NCI-H774 (cell line): ENCODE measurements around the gene GARIN1A.
"Not testable (repeated sequence)": the region's sequence is repeated elsewhere in the genome, so short reads cannot be mapped to it uniquely, and the experiment has no call there.

ENCODE experiments used
- DNase-seq: peaks from one replicate; lab custom pipeline; 2025; lab: John Stamatoyannopoulos, UW

The GARIN1A gene

DNA sequence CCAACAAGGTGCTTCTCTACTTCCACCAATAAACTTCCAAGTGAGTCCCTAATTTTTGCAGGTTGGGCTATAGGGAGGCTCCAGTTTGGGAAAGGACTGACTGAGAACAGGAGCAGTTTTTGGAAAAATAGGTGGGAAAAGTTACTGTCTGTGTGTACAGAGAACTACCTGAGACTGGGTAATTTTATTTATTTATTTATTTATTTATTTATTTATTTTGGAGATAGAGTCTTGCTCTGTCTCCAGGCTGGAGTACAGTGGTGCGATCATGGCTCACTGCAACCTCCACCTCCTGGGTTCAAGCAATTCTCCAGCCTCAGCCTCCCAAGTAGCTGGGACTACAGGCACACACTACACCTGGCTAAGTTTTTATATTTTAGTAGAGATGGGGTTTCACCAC is 11.2 kb downstream of the GARIN1A start:
- DNase-seq = not testable (repeated sequence)

- DNase-seq = not testable (repeated sequence)
These were observed 11.6 kb downstream of the GARIN1A start for GRCh38 chr7:128683738-128684137.

DNA sequence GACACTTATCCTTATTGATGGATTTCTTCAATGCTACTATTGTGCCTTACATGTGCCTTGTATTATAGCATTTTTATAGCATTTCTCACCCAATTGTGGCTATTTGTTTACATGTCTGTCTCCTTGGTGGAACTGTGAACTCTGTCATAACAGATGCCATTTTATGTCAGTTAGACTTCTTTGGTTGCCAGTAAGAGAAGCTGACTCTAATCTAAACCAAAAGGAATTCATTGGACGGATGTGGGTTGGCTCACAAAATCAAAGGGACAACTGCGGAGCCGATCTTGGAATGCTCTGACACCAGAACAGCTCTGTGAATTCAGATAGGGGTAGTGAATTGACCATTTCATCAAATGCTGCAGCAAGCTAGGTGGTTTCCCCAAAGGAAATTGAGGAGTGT is 15.0 kb downstream of the GARIN1A start:
- no peak for DNase-seq

- no peak for DNase-seq
These were observed 16.4 kb downstream of the GARIN1A start for GRCh38 chr7:128688492-128688891.

- not testable (repeated sequence) for DNase-seq
These were observed 17.3 kb downstream of the GARIN1A start for GRCh38 chr7:128689161-128689935.

- no peak for DNase-seq
These were observed 19.1 kb downstream of the GARIN1A start for GRCh38 chr7:128691227-128691626.

DNA sequence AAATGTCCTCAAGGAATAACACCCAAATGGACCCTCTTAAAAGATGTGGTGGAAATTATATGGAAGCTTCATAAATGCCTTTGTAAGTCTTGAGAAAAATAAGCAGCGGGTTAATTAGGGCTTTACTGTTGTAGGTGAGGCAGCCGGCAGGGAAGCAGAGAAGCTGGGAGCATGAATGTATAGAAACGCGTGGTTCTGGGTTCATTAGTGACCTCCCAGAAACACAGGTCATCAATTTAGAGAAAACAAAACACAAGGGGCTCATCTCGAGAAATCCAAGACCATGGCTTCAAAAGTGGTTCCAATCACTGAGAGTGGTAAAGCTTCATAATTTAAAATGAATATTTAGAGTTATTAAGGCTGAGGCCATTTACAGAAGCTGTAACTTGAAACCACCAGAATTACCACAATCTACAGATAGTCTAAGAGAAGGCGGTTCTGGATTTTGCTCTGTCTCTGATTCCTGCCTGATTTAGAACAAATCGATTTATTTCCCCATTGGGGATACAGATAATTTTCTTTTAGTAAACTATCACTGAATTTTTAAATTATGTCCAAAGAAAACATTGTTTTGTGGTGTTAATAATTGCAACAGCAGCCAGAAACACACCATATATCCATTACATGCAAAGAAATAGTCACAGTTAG is 20.7 kb downstream of the GARIN1A start:
- no peak for DNase-seq

DNA sequence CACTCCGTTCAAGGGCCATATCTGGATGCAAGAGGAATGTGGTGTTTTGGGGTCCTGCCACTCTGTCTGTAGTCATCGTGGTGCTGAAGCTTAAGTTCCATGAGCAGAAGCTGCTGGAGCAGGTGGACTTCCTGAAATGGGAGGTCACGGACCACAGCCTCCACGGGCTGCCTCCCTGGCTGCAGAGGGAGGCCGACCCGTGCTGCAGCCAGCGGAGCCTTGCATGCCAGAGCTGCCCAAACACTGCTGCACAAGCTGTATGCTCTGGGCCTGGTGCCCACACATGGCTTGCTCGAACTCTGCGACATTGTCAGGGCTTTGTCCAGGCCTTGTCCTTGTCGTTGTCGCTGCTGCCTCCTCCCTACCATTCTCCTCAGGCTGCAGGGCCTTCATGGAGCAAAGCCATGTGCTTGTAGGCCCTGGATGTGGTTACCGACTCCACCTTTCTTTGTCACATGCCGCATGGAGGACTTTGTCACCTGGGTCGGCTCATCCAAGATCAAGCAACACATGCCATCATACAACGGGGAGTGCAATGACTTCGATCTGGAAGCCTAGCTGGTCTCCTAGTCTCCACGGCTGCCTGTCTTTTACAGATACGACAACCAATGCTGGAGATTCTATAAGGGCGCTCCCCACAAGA is 21.4 kb downstream of the GARIN1A start:
- DNase-seq = no peak

DNA sequence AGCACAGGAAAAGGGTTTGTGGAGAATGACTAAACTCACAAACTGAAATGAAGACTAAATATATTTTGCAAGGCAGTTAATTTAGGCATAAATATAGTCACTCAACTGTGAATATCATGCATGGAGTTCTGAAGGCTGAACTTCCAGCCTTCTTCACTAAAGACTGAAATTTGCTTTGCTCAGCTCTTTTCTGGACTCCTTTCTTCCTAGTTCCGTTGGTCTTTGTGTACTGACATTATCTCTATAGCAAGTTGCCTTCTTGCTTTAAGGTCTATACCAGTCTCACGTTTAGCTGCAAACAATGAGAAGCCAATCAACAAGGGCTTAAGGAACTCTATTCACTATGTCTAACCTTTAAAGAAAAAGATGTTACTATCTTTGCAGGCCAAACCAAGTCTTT is 22.6 kb downstream of the GARIN1A start:
- no peak for DNase-seq

GRCh38 chr7:128697302-128697905 is 25.3 kb downstream of the GARIN1A start:
- no peak for DNase-seq

DNA sequence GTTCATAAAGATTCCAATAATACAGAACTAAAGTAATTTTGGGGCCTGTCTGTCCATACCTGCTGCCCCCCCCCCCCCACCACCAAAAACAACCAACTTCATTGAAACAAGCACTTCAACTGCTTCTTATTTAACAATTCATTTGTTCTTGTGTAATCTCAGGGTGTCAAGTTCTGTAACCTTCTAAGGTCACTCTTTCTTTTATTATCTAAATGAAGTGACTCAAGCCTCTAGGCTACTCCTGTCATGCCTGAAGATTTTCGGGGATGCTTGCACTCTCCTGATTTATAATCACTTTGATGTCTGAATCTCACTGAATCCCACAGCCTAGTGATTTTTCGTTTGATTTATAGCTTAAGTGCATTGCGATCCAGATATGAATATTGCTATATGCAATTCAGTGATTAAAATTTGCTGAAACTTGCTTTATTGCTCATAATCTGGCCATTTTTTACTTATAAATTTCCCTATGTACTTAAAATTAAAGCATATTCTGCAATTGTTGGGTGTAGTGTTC is 27.2 kb downstream of the GARIN1A start:
- no peak for DNase-seq

DNA sequence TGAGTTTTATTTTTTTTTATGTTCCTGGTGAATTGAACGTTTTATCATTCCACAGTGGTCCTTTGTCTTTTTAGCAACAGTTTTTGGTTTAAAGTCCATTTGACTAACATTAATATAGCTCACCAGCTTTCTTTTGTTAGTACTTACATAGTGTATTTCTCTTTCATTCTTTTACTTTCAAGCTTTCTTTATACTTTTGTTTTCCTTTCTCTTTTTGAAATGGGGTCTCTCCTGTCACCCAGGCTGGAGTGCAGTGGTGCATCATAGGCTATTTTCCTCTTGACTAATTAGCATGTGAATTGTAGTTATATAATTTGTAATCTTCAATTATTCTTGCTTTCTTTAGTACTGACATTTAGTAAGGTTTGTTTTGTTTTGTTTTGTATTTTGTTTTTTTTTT is 27.8 kb downstream of the GARIN1A start:
- no peak for DNase-seq

- DNase-seq = no peak
These were observed 29.1 kb downstream of the GARIN1A start for GRCh38 chr7:128701062-128701785.

GRCh38 chr7:128703609-128704241 is 31.6 kb downstream of the GARIN1A start:
- no peak for DNase-seq

DNA sequence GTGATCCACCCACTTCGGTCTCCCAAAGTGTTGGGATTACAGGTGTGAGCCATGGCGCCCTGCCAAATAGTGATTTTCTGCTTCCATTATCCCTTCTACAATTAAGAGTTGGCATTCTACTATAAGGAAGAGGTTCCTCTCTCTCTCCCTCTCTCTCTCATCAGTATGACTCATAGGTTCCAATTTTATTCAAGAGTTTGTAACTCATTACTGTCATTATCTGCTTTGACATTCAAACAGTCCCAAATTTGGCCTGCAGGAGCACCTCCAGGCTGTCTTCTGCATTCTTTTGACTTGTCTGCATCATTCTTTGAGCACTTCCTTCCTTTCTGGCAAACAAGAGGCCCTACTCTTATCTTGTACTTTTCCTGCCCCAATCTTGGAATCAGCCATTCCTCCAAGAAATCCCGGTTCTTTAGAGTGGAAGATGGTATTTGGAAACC is 33.8 kb downstream of the GARIN1A start:
- no peak for DNase-seq

DNA sequence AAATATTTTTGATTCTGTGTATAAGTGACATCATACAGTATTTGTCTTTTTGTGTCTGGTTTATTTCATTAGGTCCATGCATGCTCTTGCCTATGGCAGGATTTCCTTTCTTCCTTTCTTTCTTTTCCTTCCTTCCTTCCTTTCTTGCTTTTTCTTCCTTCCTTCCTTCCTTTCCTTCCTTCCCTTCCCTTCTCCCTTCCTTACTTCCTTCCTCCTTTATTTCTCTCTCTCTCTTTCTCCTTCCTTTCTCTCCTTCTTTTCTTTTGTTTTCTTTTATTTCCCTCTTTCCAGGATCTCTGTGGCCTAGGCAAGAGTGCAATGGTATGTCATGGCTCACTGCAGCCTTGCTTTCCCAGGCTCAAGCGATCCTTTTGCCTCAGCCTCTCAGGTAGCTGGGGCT is 35.7 kb downstream of the GARIN1A start:
- no peak for DNase-seq

DNA sequence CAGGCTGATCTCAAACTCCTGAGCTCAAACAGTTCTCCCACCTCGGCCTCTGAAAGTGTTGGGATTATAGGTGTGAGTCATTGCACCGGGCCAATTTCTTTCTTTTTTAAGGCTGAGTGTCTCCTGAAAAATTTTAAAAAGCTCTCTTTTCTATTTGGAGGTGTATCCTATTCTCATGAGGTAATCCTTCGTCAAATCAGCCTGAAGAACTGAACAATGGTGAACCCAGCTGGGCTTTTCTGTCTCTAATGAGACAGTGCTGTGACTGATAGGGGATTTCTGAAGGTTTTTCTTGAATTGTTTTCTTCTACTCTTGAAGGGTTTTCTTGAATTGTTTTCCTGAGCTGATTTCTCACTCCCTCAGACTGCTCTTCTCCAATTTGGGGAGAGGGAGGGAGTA is 36.1 kb downstream of the GARIN1A start:
- no peak for DNase-seq

GRCh38 chr7:128708824-128709223 is 36.7 kb downstream of the GARIN1A start:
- no peak for DNase-seq

DNA sequence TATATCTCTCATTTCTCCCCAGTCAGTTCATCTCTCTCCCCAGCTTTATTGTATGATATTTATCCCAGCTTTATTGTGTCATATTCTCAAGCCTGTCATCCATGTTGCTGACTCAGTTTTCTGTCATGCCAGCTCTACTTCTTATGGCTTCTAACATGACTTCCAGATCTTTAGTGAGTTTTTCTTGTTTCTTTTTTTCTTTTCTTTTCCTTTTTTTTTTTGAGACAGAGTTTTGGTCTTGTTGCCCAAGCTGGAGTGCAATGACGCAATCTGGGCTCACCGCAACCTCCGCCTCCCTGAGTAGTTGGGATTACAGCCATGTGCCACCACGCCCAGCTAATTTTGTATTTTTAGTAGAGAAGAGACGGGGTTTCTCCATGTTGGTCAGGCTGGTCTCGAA is 38.4 kb downstream of the GARIN1A start:
- DNase-seq = no peak

DNA sequence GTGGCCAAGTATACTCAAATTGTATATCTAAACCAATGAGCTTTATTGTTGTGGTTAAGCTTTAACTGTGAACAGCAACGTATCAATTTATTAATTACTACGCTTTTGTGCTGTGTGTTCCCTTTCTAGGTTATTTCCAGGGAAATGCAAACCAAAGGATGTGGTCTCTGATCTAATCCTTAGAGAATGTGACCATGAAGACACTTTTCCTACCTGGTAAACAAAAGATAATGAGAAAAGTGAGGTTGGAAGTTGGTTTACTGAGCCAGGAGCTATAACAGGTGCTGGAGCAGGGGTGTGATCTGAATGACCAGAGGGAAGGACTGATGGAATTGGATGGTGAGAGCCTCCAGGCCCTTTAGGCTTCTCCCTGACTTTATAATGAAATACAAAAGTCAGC is 41.7 kb downstream of the GARIN1A start:
- DNase-seq = no peak
